Liver (tissue), 3 donors: ENCODE data around the gene TSPOAP1.

Experiments
- CTCF ChIP-seq: fragments of 150-350 bp; IDR thresholded peaks from 2 replicates; pipeline ENCODE4 v1.5.1; 2017; ENCODE audit warnings: improper control_type of control experiment, low read depth, low read length; ENCODE audit not compliant: missing input control
- JUND ChIP-seq, 2 donors: IDR thresholded peaks; 2 replicates each; pipeline ENCODE4 v1.6.1; 2016; ENCODE audit warnings: antibody characterized with exemption in 2 of 2
- REST ChIP-seq: IDR thresholded peaks from 2 replicates; pipeline ENCODE4 v1.6.1; 2016; ENCODE audit warnings: antibody characterized with exemption, mild to moderate bottlenecking
- SP1 ChIP-seq: IDR thresholded peaks from 2 replicates; pipeline ENCODE4 v1.6.1; 2018; ENCODE audit warnings: antibody characterized with exemption, mild to moderate bottlenecking
- donor health status: healthy.
- donor health status: healthy.

- TF ChIP-seq SP1 (no peak), CTCF (no peak), JUND (IDR thresholded peaks at IDR 0.05) (no peak), REST (no peak)
Observed at GRCh38 chr17:58279736-58280479, 48.7 kb downstream of the TSPOAP1 start.
